ENCODE measurements around the gene HSPE1. TPM values are rescaled to one million over a fixed set of nuclear protein-coding genes. Genes with fewer than 3 reads are reported as not detected.

The HSPE1 gene
- total and polyA plus RNA-seq, 2 donors from 2014 or later = 78.1 to 427 TPM

- FAIRE-seq (no peak), DNase-seq (no peak)
- Histone ChIP-seq H3K27ac (ENCODE audit: low read depth in 2 of 2, low read length in 2 of 2) (no peak overlapping the region), H3K27me3 (ENCODE audit: control insufficient read depth, insufficient read depth, low read length) (no peaks in the 10 kb centered on the region), H3K9me3 (ENCODE audit: control insufficient read depth in 2 of 3, insufficient read depth in 1 of 3, low read length in 3 of 3) (no peaks in the 10 kb centered on the region), H3K9ac (ENCODE audit: low read length in 3 of 3) (no peak overlapping the region), H3K36me3 (ENCODE audit: control insufficient read depth in 2 of 3, insufficient read depth in 3 of 3, low read length in 3 of 3) (peaks cover 16 to 59% (median 22%) of the 10 kb centered on the region in 3 donors), H3K4me3 (ENCODE audit: low read length in 3 of 3) (no peak overlapping the region), H3K4me1 (ENCODE audit: control insufficient read depth in 2 of 3, insufficient read depth in 2 of 3, low read depth in 1 of 3, low read length in 3 of 3) (peaks cover 0 to 14% (median 2%) of the 10 kb centered on the region in 3 donors)
- intact Hi-C loops (cut with DNase I) = no loop called here
- TF ChIP-seq, protein P1, sequence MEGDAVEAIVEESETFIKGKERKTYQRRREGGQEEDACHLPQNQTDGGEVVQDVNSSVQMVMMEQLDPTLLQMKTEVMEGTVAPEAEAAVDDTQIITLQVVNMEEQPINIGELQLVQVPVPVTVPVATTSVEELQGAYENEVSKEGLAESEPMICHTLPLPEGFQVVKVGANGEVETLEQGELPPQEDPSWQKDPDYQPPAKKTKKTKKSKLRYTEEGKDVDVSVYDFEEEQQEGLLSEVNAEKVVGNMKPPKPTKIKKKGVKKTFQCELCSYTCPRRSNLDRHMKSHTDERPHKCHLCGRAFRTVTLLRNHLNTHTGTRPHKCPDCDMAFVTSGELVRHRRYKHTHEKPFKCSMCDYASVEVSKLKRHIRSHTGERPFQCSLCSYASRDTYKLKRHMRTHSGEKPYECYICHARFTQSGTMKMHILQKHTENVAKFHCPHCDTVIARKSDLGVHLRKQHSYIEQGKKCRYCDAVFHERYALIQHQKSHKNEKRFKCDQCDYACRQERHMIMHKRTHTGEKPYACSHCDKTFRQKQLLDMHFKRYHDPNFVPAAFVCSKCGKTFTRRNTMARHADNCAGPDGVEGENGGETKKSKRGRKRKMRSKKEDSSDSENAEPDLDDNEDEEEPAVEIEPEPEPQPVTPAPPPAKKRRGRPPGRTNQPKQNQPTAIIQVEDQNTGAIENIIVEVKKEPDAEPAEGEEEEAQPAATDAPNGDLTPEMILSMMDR (IDR thresholded peaks at IDR 0.05; ENCODE audit: borderline replicate concordance, extremely low read depth, insufficient read depth) = no peak
Measured at GRCh38 chr2:197495433-197496134, 4.6 kb upstream of the HSPE1 start.

DNA sequence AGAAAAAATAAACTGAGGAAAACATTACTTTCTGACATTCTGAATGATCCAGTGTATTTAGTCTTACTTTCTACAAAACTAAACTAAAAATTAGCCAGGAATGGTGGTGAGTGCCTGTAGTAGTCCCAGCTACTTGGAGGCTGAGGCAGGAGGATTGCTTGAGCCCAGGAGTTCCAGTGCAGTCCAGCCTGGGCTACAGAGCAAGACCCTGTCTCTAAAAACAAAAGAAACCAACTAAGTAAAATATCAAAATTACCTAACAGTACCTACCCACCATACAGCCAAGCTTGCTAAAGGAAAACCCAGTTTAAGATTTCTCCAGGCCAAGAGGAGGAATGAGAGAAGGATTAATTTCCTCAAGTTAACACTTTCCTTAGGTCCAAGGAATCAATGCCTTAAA lies 3.5 kb upstream of the HSPE1 start:
- intact Hi-C loops (cut with DNase I) = no loop called here
- TF ChIP-seq, protein P1 (IDR thresholded peaks at IDR 0.05; ENCODE audit: borderline replicate concordance, extremely low read depth, insufficient read depth) = no peak
- H3K4me3 ChIP-seq (ENCODE audit: low read length in 3 of 3) = no peak overlapping the region
- no peak overlapping the region for H3K9ac ChIP-seq (ENCODE audit: low read length in 3 of 3)
- no peaks in the 10 kb centered on the region for H3K27me3 ChIP-seq (ENCODE audit: control insufficient read depth, insufficient read depth, low read length)
- FAIRE-seq (no peak), DNase-seq (no peak)
- H3K9me3 ChIP-seq (ENCODE audit: control insufficient read depth in 2 of 3, insufficient read depth in 1 of 3, low read length in 3 of 3) = no peaks in the 10 kb centered on the region
- peaks cover 0 to 14% (median 2%) of the 10 kb centered on the region in 3 donors for H3K4me1 ChIP-seq (ENCODE audit: control insufficient read depth in 2 of 3, insufficient read depth in 2 of 3, low read depth in 1 of 3, low read length in 3 of 3)
- H3K27ac ChIP-seq (ENCODE audit: low read depth in 2 of 2, low read length in 2 of 2) = no peak overlapping the region
- H3K36me3 ChIP-seq (ENCODE audit: control insufficient read depth in 2 of 3, insufficient read depth in 3 of 3, low read length in 3 of 3) = peaks cover 16 to 49% (median 21%) of the 10 kb centered on the region in 3 donors

- Histone ChIP-seq H3K4me3 (ENCODE audit: low read length in 3 of 3) (peak overlapping the region in 2 of 3 donors; percentile 21 to 75), H3K9me3 (ENCODE audit: control insufficient read depth in 2 of 3, insufficient read depth in 1 of 3, low read length in 3 of 3) (no peaks in the 10 kb centered on the region), H3K27me3 (ENCODE audit: control insufficient read depth, insufficient read depth, low read length) (no peaks in the 10 kb centered on the region), H3K27ac (ENCODE audit: low read depth in 2 of 2, low read length in 2 of 2) (no peak overlapping the region), H3K9ac (ENCODE audit: low read length in 3 of 3) (no peak overlapping the region), H3K36me3 (ENCODE audit: control insufficient read depth in 2 of 3, insufficient read depth in 3 of 3, low read length in 3 of 3) (peaks cover 16 to 49% (median 18%) of the 10 kb centered on the region in 3 donors), H3K4me1 (ENCODE audit: control insufficient read depth in 2 of 3, insufficient read depth in 2 of 3, low read depth in 1 of 3, low read length in 3 of 3) (peaks cover 0 to 14% (median 2%) of the 10 kb centered on the region in 3 donors)
- DNase-seq (no peak), FAIRE-seq (no peak)
- intact Hi-C loops (cut with DNase I) = no loop called here
- TF ChIP-seq, protein P1 (IDR thresholded peaks at IDR 0.05; ENCODE audit: borderline replicate concordance, extremely low read depth, insufficient read depth) = no peak
Measured at GRCh38 chr2:197497326-197497725, 2.9 kb upstream of the HSPE1 start.
